GM10248 (cell line): ENCODE results near the gene MRPL14.

Experiments
- CTCF ChIA-PET: fragments of 300-600 bp; sonication (Branson Sonifier 250); formaldehyde crosslinking; extraction: SDS; loops from one replicate; lab custom pipeline; 2021; ENCODE audit warnings: antibody characterized with exemption; lab: Yijun Ruan, JAX
- POLR2A ChIA-PET: fragments of 350-650 bp; sonication (Branson Sonifier 250); formaldehyde crosslinking; extraction: SDS; loops from one replicate; lab custom pipeline; 2020; ENCODE audit warnings: antibody characterized with exemption; lab: Yijun Ruan, JAX
- DNase-seq: peaks from one replicate; pipeline ENCODE4 v3.0.0; 2012; ENCODE audit errors: extremely low spot score
- CTCF ChIP-seq: IDR thresholded peaks from 2 replicates; pipeline ENCODE4 v1.5.1; 2012; ENCODE audit warnings: mild to moderate bottlenecking, low read depth; ENCODE audit errors: extremely low read depth, missing control alignments, control extremely low read depth

MRPL14 gene

GRCh38 chr6:44158770-44159228 is 31.5 kb upstream of the MRPL14 start, which contains the start of gene CAPN11:
CAPN11 (plus strand) TSS chr6:44158820; CDS start chr6:44158849, 29 bp downstream.
- POLR2A ChIA-PET, result interaction anchor here (0.5 kb wide), 1 partner anchor 20 kb away, joined by 6 read pairs; no protein-coding TSS in a partner anchor
- CTCF ChIA-PET, result no interaction called here

GRCh38 chr6:44157152-44157521 is 29.9 kb upstream of the MRPL14 start:
- ChIA-PET POLR2A (no interaction called here), CTCF (interaction anchor here (0.9 to 2.4 kb wide), 6 partner anchors 13 to 317 kb away, joined by 3 to 10 read pairs (median 3); no protein-coding TSS in a partner anchor)
- TF ChIP-seq CTCF, result no peak
- DNase-seq, result no peak

More at GRCh38 chr6:44158770-44159228, 31.5 kb upstream of the MRPL14 start, which contains the start of gene CAPN11:
- DNase-seq, result no peak
- TF ChIP-seq CTCF, result no peak

GRCh38 chr6:44156494-44157151 is 29.4 kb upstream of the MRPL14 start:
- DNase-seq, result no peak
- ChIA-PET POLR2A (no interaction called here), CTCF (interaction anchor here (1.2 to 2.4 kb wide), 3 partner anchors 16 to 317 kb away, joined by 3 to 10 read pairs (median 6); no protein-coding TSS in a partner anchor)
- no peak for TF ChIP-seq CTCF

- no peak for TF ChIP-seq CTCF
- CTCF ChIA-PET, result interaction anchor here (1.0 to 2.3 kb wide), 4 partner anchors 9 to 67 kb away, joined by 3 to 18 read pairs (median 4); no protein-coding TSS in a partner anchor
- no peak for DNase-seq
- POLR2A ChIA-PET, result interaction anchor here (0.7 to 1.5 kb wide), 2 partner anchors 15 to 93 kb away, joined by 3 to 4 read pairs; partner anchors contain the start of gene HSP90AB1
Measured at GRCh38 chr6:44154067-44154466, 26.8 kb upstream of the MRPL14 start.

GRCh38 chr6:44152533-44152932 is 25.3 kb upstream of the MRPL14 start:
- ChIA-PET CTCF (interaction anchor here (0.8 to 2.3 kb wide), 9 partner anchors 8 to 56 kb away, joined by 3 to 18 read pairs (median 4); no protein-coding TSS in a partner anchor), POLR2A (no interaction called here)
- TF ChIP-seq CTCF, result no peak
- DNase-seq, result no peak

- no peak for TF ChIP-seq CTCF
- POLR2A ChIA-PET, result no interaction called here
- DNase-seq, result no peak
- CTCF ChIA-PET, result interaction anchor here (1.0 to 2.6 kb wide), 11 partner anchors 10 to 67 kb away, joined by 3 to 37 read pairs (median 5); no protein-coding TSS in a partner anchor
Measured at GRCh38 chr6:44152109-44152461, 24.8 kb upstream of the MRPL14 start.
